Thymus (tissue), 11 donors: ENCODE measurements around the gene CELF2. TPM values are rescaled to one million over a fixed set of nuclear protein-coding genes. Genes with fewer than 3 reads are reported as not detected.

Experiments used
- DNase-seq, 9 donors: peaks; one replicate each; pipeline ENCODE4 v3.0.0-alpha.2; 2013; ENCODE audit warnings: low spot score in 9 of 9, low read depth in 6 of 9, missing footprints in 1 of 9
- H3K27ac ChIP-seq, 2 donors: one replicate each; pipeline ENCODE4 v1.5.1; 2013; ENCODE audit warnings: control low read depth in 1 of 2, low read depth in 1 of 2, low read length in 1 of 2, mild to moderate bottlenecking in 1 of 2, moderate library complexity in 1 of 2
- H3K27me3 ChIP-seq, 2 donors: one replicate each; pipeline ENCODE4 v1.5.1; 2013; ENCODE audit warnings: low read length in 1 of 2; ENCODE audit not compliant: control insufficient read depth in 2 of 2, insufficient read depth in 1 of 2
- H3K36me3 ChIP-seq, 2 donors: one replicate each; pipeline ENCODE4 v1.5.1; 2013; ENCODE audit warnings: low read length in 1 of 2, mild to moderate bottlenecking in 1 of 2, moderate library complexity in 1 of 2; ENCODE audit not compliant: control insufficient read depth in 2 of 2, insufficient read depth in 2 of 2
- H3K4me1 ChIP-seq, 2 donors: one replicate each; pipeline ENCODE4 v1.5.1; 2013; ENCODE audit warnings: low read length in 2 of 2; ENCODE audit not compliant: control insufficient read depth in 2 of 2, insufficient read depth in 2 of 2
- H3K4me3 ChIP-seq, 2 donors: one replicate each; pipeline ENCODE4 v1.5.1; 2013; ENCODE audit warnings: low read length in 2 of 2, control low read depth in 1 of 2, mild to moderate bottlenecking in 1 of 2
- H3K9me3 ChIP-seq, 2 donors: one replicate each; pipeline ENCODE4 v1.5.1; 2013; ENCODE audit warnings: low read length in 1 of 2, mild to moderate bottlenecking in 1 of 2; ENCODE audit not compliant: control insufficient read depth in 2 of 2, insufficient read depth in 1 of 2
- WGBS: extraction: QIAGEN DNeasy Blood & Tissue Kit; methylation state at CpG from one replicate; pipeline ENCODE4 v1.1.7; 2013; 5-methylcytosine and 5-hydroxymethylcytosine counted together
- polyA plus RNA-seq: library from polyadenylated mRNA; stranded (reverse); fragments of 200-250 nt; gene quantifications from one replicate; pipeline ENCODE4 v1.2.3, GENCODE V29; 2013
- total RNA-seq: library from RNA; stranded (reverse); fragments of 120-200 nt; gene quantifications from one replicate; pipeline ENCODE4 v1.2.4, GENCODE V29; 2013
- donor health status: healthy.

CELF2 gene
- total and polyA plus RNA-seq, 2 donors, result 42.4 to 48.1 TPM

DNA sequence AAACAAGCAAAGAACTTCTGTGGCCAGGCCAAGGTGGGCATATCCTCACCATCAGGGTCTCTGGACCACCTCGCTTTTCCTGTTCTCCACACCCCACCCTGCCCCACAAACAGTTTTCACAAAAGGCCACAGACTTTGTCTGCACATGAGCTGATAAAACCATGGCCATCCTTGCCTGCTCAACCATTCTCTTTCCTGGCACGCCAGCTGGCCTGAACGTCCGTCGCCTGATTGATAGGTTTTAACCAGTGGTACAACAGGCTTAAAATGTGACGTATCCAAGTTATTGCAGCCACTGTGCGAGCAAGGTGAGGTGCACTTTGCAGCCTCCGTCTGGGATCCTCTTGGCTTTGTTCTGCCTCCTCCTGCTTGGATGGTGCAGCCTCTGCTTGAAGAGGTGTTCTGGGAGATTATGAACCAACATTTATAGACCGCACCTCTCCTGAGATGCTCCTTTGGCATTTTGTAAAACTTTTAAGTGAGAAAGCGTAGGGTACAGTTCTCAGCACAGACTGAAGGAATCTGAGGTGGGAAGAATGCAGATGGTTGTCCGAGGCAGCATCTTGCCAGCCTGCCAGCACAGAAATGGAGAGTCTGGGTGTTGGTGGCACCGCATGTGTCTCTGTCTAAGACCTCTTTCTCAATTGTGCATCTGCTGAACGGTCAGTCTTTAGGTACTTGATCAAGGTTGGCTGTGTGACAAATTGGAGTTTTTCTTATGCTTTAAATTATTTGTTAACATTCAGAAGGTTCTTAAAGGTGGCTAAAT is 288.3 kb downstream of the CELF2 start:
- Histone ChIP-seq H3K36me3 (peaks cover 82 to 93% of the 10 kb centered on the region in 2 donors), H3K4me3 (no peak overlapping the region), H3K27me3 (no peaks in the 10 kb centered on the region), H3K27ac (no peak overlapping the region), H3K9me3 (peaks cover 14 to 28% of the 10 kb centered on the region in 2 donors), H3K4me1 (no peaks in the 10 kb centered on the region)
- 98% methylated on average over 13 of the region's 13 CpGs for WGBS
- no peak for DNase-seq

DNA sequence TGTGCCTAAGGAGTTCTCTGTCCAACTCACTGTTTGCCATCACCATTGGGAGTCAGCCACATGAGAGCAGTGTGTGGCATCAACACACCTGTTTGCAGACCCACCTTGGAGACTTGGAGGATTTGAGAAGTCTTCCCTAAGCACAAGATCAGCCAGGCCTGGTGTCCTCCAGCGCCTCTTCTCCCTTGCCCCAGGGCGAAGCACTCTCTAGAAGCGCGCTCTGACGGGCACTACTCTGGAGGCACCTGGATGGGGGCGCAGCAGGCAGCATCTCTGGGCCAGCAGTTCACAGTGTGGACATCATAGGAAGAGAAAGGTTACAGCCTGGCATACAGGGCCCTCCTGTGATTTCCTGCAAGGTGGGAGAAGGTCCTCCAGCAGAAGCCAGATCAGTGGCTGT is 289.3 kb downstream of the CELF2 start:
- H3K4me3 ChIP-seq, result no peak overlapping the region
- H3K9me3 ChIP-seq, result peaks cover 14 to 28% of the 10 kb centered on the region in 2 donors
- no peaks in the 10 kb centered on the region for H3K4me1 ChIP-seq
- H3K27me3 ChIP-seq, result no peaks in the 10 kb centered on the region
- peaks cover 77 to 96% of the 10 kb centered on the region in 2 donors for H3K36me3 ChIP-seq
- no peak for DNase-seq
- no peak overlapping the region for H3K27ac ChIP-seq
- 99% methylated on average over 6 of the region's 6 CpGs for WGBS

DNA sequence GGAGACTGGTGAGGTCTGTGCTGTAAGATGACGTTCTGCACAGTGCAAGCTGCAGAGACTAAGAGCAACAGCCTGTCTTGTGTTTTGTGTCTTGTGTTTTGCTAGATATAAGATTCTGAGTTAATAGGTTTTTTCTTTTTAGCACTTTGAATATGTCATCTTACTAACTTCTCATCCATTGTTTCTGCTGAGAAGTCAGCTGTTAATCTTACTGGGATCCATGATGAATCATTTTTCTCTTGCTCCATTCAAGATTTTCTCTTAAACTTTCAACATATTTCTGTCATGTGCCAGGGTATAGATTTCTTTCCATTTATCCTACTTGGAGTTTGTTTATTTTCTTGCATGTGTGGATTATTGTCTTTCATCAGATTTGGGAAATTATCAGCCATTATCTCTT is 290.3 kb downstream of the CELF2 start:
- no peak overlapping the region for H3K27ac ChIP-seq
- 94% methylated on average over 1 of the region's 1 CpG for WGBS

DNA sequence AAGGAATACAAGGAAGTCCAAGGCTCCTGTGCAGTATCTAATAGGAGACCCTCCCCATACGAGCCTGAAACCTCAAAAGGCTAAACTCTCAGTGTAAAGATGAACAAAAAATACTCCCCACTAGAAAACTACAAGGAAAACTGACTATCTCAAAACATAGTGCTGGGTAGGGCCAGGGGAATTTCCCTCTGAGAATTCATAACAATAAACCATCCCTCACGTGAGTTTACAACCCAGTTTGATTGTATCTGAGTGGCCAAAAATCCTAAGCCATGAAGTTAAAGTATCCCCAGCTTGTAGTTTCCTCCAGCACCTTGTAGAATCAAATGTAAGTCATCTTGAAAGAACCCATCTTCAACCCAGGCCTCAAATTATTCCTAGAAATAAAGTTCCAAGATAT is 293.4 kb downstream of the CELF2 start:
- WGBS, result 95% methylated on average over 2 of the region's 2 CpGs
- Histone ChIP-seq H3K4me1 (no peaks in the 10 kb centered on the region), H3K27ac (no peak overlapping the region), H3K27me3 (no peaks in the 10 kb centered on the region), H3K4me3 (no peak overlapping the region), H3K9me3 (peaks cover 10 to 15% of the 10 kb centered on the region in 2 donors), H3K36me3 (peaks cover 62 to 85% of the 10 kb centered on the region in 2 donors)
- no peak for DNase-seq

More for the DNA sequence above, 290.3 kb downstream of the CELF2 start:
- Histone ChIP-seq H3K27me3 (no peaks in the 10 kb centered on the region), H3K4me1 (no peaks in the 10 kb centered on the region), H3K9me3 (peaks cover 12 to 25% of the 10 kb centered on the region in 2 donors), H3K36me3 (peaks cover 68 to 87% of the 10 kb centered on the region in 2 donors), H3K4me3 (no peak overlapping the region)
- DNase-seq, result no peak

DNA sequence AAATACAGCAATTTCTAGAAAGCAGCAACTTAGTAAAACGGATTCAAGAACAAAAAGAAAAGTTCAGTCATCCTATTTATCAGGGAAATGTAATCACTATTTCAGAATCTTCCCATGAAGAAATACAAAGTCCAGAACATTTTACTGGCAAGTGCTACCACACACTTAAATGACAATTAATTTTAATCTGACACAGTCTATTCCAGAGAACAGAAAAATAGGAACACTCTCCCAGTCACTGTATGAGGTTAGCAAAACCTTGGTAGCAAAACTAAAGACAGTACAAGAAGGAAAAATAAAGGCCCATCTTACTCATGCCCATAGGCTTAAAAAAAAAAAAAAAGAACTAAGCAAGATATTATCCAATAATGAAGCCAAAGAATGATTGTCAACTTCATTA is 295.8 kb downstream of the CELF2 start:
- WGBS, result 98% methylated on average over 1 of the region's 1 CpG
- Histone ChIP-seq H3K4me3 (no peak overlapping the region), H3K9me3 (peaks cover 0 to 3% of the 10 kb centered on the region in 2 donors), H3K27me3 (no peaks in the 10 kb centered on the region), H3K4me1 (no peaks in the 10 kb centered on the region), H3K27ac (no peak overlapping the region), H3K36me3 (peaks cover 63 to 86% of the 10 kb centered on the region in 2 donors)
- DNase-seq, result no peak

DNA sequence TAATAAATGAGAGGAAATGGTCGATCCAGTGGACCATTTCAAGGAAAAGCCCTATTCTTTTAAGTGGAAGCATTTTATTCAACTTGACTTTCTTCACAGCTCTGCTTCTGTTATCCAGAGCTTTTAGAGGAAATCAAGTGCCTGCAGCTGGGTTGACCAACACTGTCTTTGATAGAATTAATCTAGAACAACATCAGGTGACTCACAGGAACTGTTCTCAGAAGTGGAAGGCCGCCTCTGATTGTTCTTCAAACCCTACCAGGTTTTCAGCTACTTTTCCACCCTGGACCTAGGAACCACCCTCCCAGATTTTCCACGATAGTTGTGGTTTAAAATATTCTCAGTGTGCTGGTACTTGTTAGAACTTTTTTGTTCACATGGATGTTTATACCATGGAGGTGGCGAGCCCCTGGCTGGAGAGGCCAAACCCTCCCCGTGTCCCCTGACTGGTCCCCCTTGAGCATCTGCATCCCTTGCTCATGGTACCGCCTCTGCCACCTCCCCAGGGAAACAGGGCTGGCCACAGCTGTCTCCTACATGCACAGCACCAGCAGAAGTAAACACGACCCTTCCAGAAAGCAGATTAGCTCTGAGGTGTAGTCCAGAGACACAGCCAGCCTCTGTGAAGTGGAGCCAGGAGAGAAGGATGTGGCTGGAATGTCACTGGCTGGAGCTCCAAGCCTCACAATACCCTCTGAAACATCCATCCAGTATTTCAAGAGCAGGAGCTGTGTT is 300.4 kb downstream of the CELF2 start:
- Histone ChIP-seq H3K4me3 (no peak overlapping the region), H3K27ac (no peak overlapping the region), H3K9me3 (peaks cover 0 to 1% of the 10 kb centered on the region in 2 donors), H3K27me3 (no peaks in the 10 kb centered on the region), H3K4me1 (peaks cover 13 to 24% of the 10 kb centered on the region in 2 donors), H3K36me3 (peaks cover 78 to 95% of the 10 kb centered on the region in 2 donors)
- 95% methylated on average over 7 of the region's 7 CpGs for WGBS
- DNase-seq, result no peak

DNA sequence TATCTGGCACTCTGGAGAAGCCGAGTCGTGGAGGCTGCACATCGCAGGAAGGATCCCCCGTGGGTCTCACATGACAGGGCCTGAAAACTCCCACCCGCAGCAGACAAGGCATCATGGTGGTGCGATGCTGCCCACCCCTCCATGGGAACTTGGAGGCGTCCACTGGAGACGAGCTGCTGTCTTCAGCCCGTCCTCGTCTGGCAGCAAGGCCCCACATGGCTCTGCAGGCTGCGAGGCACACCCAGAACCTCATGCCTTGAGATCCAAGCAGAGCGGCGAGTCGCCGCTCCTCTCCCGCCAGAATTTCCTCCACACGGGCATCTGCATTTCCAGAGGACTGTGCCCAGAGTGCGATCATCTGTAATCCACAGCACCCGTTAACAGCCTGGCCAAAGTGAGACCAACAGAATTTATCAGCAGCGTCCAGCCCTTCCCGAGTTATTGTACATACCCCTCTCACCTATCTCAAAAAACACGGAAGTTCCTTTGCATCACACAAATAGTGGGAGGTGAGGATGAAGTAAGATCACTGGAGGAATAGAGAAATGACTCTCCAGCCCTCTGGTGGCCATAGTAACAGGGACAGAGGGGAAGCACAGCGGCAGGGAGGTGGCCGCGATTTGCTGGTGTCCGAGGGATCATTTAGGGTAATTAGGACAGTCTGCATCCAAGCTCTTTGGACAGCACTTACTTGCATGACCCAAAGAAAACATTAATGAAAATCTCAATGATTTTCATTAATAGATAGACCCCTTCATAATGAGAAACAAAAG is 301.3 kb downstream of the CELF2 start:
- DNase-seq, result no peak
- H3K36me3 ChIP-seq, result peaks cover 79 to 96% of the 10 kb centered on the region in 2 donors
- peaks cover 0 to 1% of the 10 kb centered on the region in 2 donors for H3K9me3 ChIP-seq
- no peak overlapping the region for H3K4me3 ChIP-seq
- 97% methylated on average over 26 of the region's 26 CpGs for WGBS
- peaks cover 15 to 28% of the 10 kb centered on the region in 2 donors for H3K4me1 ChIP-seq
- no peak overlapping the region for H3K27ac ChIP-seq
- H3K27me3 ChIP-seq, result no peaks in the 10 kb centered on the region

DNA sequence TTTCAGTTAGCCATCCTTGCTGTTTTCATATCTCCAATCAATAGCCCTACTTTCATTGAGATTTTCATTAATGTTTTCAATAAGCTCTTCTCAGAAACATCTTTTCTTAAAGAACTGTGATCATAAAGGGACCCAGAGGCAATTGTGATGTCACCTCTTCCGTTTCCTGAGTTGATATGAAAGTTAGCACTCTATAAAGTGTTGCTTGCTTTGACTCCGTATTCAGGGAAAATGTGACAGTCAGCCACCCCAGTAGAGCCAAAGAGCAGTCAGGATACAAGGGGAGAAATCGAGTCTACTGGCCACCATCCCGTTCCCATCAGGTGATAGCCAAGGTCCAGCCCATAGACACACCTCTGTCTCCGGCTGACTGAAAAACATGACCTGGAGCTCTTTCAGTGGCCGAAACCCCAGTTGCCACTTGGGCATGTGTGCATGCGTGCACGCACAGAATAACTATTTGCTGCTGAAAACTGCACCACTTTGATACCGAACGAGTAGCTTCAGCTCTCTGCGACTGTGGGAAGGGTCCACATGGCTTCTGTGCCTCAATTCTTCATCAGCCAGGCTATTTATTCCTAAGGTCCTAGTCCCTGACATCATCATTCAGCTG is 302.4 kb downstream of the CELF2 start:
- Histone ChIP-seq H3K27ac (peak overlapping the region in 1 of 2 donors; percentile 4), H3K4me1 (peaks cover 15 to 28% of the 10 kb centered on the region in 2 donors), H3K9me3 (peaks cover 0 to 1% of the 10 kb centered on the region in 2 donors), H3K27me3 (no peaks in the 10 kb centered on the region), H3K4me3 (no peak overlapping the region), H3K36me3 (peaks cover 79 to 96% of the 10 kb centered on the region in 2 donors)
- WGBS, result 91% methylated on average over 11 of the region's 11 CpGs
- DNase-seq, result no peak
